Activated CD8-positive, alpha-beta T cell treated with anti-CD3 and anti-CD28 coated beads for 36 hours (primary cell): ENCODE results near the gene PSD4. TPM values are rescaled to one million over a fixed set of nuclear protein-coding genes. Genes with fewer than 3 reads are reported as not detected.

ENCODE experiments used
- ATAC-seq: fragments of 200-7000 bp; cut with Tn5 transposase; one replicate; pipeline ENCODE4 v1.10.0; 2021; ENCODE audit warnings: mild to moderate bottlenecking, moderate library complexity
- CTCF ChIA-PET: fragments of 350-600 bp; sonication (Branson Sonifier 250); formaldehyde crosslinking; loops from one replicate; lab custom pipeline; 2021; ENCODE audit warnings: antibody characterized with exemption; lab: Charles Lee
- POLR2A ChIA-PET: fragments of 350-600 bp; sonication (Branson Sonifier 250); formaldehyde crosslinking; loops from one replicate; lab custom pipeline; 2021; ENCODE audit warnings: antibody characterized with exemption; lab: Charles Lee
- DNase-seq: peaks from one replicate; pipeline ENCODE4 v3.0.0-alpha.2; 2020
- H3K27ac Mint-ChIP-seq: one replicate; pipeline ENCODE4 v1.8.0; 2021; ENCODE audit warnings: mild to moderate bottlenecking, mixed read lengths
- H3K27me3 Mint-ChIP-seq: one replicate; pipeline ENCODE4 v1.8.0; 2021; ENCODE audit warnings: mixed read lengths
- H3K36me3 Mint-ChIP-seq: one replicate; pipeline ENCODE4 v1.8.0; 2021; ENCODE audit warnings: low read depth, mixed read lengths
- H3K4me1 Mint-ChIP-seq: one replicate; pipeline ENCODE4 v1.8.0; 2021; ENCODE audit warnings: low read depth, mixed read lengths
- H3K4me3 Mint-ChIP-seq: one replicate; pipeline ENCODE4 v1.8.0; 2021; ENCODE audit warnings: mild to moderate bottlenecking, moderate library complexity, mixed read lengths
- H3K9me3 Mint-ChIP-seq: one replicate; pipeline ENCODE4 v1.8.0; 2021; ENCODE audit warnings: mixed read lengths
- CTCF ChIP-seq: fragments of 200-600 bp; IDR thresholded peaks from one replicate; pipeline ENCODE4 v1.8.0; 2022; ENCODE audit warnings: antibody characterized with exemption, mild to moderate bottlenecking
- intact Hi-C: fragments of 100-400 bp; cut with micrococcal nuclease; formaldehyde crosslinking; loops from one replicate; pipeline ENCODE4 v1.10.0; 2022
- total RNA-seq, 2 experiments: library from RNA; stranded (reverse); gene quantifications; one replicate each; pipeline ENCODE4 v1.2.3, GENCODE V29; 2021

Gene PSD4
- total RNA-seq = 100 to 1,000 TPM; 247 to 251 TPM

GRCh38 chr2:113173542-113174375 is at the start of gene PSD4:
TSS of gene PSD4 (plus strand) at chr2:113173971. CDS start at chr2:113182457, 8,486 bp downstream.
- ChIA-PET CTCF (interaction anchor here (1.1 to 8.3 kb wide), 11 partner anchors 10 to 216 kb away, joined by 3 to 127 read pairs (median 10); no protein-coding TSS in a partner anchor), POLR2A (interaction anchor here (0.7 to 5.8 kb wide), 15 partner anchors 9 to 79 kb away, joined by 3 to 58 read pairs (median 5); no protein-coding TSS in a partner anchor)
- ATAC-seq (peak; percentile 77), DNase-seq (peak; percentile 95)
- H3K4me1 Mint-ChIP-seq = peaks cover 68% of the 10 kb centered on the region
- intact Hi-C loops = no loop called here
- TF ChIP-seq CTCF = no peak
- H3K27ac Mint-ChIP-seq = peak within 1 kb of the TSS; percentile 98
- no peaks in the 10 kb centered on the region for H3K27me3 Mint-ChIP-seq
- peak within 1 kb of the TSS; percentile 84 for H3K4me3 Mint-ChIP-seq
- peaks cover 80% of the 10 kb centered on the region for H3K36me3 Mint-ChIP-seq
- H3K9me3 Mint-ChIP-seq = peaks cover 10% of the 10 kb centered on the region

GRCh38 chr2:113124181-113124961 is 49.4 kb upstream of the PSD4 start:
- CTCF ChIA-PET = interaction anchor here (1.3 to 14.7 kb wide), 3 partner anchors 12 to 80 kb away, joined by 4 to 146 read pairs (median 8); no protein-coding TSS in a partner anchor
- Mint-ChIP-seq H3K4me3 (peak overlapping the region; percentile 24), H3K4me1 (peaks cover 35% of the 10 kb centered on the region), H3K9me3 (no peaks in the 10 kb centered on the region), H3K27me3 (peaks cover 6% of the 10 kb centered on the region), H3K36me3 (no peaks in the 10 kb centered on the region), H3K27ac (no peak overlapping the region)
- DNase-seq = peak; percentile 48
- POLR2A ChIA-PET = interaction anchor here (0.7 to 1.1 kb wide), 4 partner anchors 12 to 205 kb away, joined by 3 to 5 read pairs (median 3); no protein-coding TSS in a partner anchor
- peak; percentile 76 for ATAC-seq
- intact Hi-C loops = no loop called here
- TF ChIP-seq CTCF = no peak

GRCh38 chr2:113124984-113125855 is 48.6 kb upstream of the PSD4 start:
- H3K9me3 Mint-ChIP-seq = no peaks in the 10 kb centered on the region
- ATAC-seq (peak; percentile 18), DNase-seq (no peak)
- TF ChIP-seq CTCF = no peak
- no peak overlapping the region for H3K4me3 Mint-ChIP-seq
- CTCF ChIA-PET = interaction anchor here (1.3 to 14.7 kb wide), 3 partner anchors 11 to 79 kb away, joined by 4 to 146 read pairs (median 8); no protein-coding TSS in a partner anchor
- H3K36me3 Mint-ChIP-seq = no peaks in the 10 kb centered on the region
- intact Hi-C loops = no loop called here
- H3K4me1 Mint-ChIP-seq = peaks cover 35% of the 10 kb centered on the region
- POLR2A ChIA-PET = interaction anchor here (1.0 kb wide), 1 partner anchor 11 kb away, joined by 3 read pairs; no protein-coding TSS in a partner anchor
- no peak overlapping the region for H3K27ac Mint-ChIP-seq
- H3K27me3 Mint-ChIP-seq = peaks cover 6% of the 10 kb centered on the region

GRCh38 chr2:113126845-113127645 is 46.7 kb upstream of the PSD4 start, which contains the start of gene IL1RN:
TSS of gene IL1RN (plus strand) at chr2:113127598. CDS start at chr2:113127625, 27 bp downstream.
- DNase-seq (no peak), ATAC-seq (no peak)
- no peaks in the 10 kb centered on the region for H3K9me3 Mint-ChIP-seq
- peaks cover 31% of the 10 kb centered on the region for H3K4me1 Mint-ChIP-seq
- peaks cover 1% of the 10 kb centered on the region for H3K27me3 Mint-ChIP-seq
- no peak within 1 kb of the TSS for H3K4me3 Mint-ChIP-seq
- TF ChIP-seq CTCF = no peak
- POLR2A ChIA-PET = no interaction called here
- intact Hi-C loops = no loop called here
- CTCF ChIA-PET = interaction anchor here (1.1 to 14.7 kb wide), 3 partner anchors 9 to 47 kb away, joined by 3 to 146 read pairs (median 6); no protein-coding TSS in a partner anchor
- H3K36me3 Mint-ChIP-seq = no peaks in the 10 kb centered on the region
- no peak within 1 kb of the TSS for H3K27ac Mint-ChIP-seq
